ENCODE measurements around the gene CDH4.

- TF ChIP-seq, protein P1, sequence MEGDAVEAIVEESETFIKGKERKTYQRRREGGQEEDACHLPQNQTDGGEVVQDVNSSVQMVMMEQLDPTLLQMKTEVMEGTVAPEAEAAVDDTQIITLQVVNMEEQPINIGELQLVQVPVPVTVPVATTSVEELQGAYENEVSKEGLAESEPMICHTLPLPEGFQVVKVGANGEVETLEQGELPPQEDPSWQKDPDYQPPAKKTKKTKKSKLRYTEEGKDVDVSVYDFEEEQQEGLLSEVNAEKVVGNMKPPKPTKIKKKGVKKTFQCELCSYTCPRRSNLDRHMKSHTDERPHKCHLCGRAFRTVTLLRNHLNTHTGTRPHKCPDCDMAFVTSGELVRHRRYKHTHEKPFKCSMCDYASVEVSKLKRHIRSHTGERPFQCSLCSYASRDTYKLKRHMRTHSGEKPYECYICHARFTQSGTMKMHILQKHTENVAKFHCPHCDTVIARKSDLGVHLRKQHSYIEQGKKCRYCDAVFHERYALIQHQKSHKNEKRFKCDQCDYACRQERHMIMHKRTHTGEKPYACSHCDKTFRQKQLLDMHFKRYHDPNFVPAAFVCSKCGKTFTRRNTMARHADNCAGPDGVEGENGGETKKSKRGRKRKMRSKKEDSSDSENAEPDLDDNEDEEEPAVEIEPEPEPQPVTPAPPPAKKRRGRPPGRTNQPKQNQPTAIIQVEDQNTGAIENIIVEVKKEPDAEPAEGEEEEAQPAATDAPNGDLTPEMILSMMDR (optimal IDR thresholded peaks at IDR 0.05 in 1 of 3, IDR thresholded peaks at IDR 0.05 in 1 of 3, conservative IDR thresholded peaks at IDR 0.05 in 1 of 3; ENCODE audit: extremely low read depth in 1 of 3, insufficient read depth in 2 of 3, low read length in 3 of 3) = no peak
- no peak for TF ChIP-seq EZH2 (IDR thresholded peaks at IDR 0.05; ENCODE audit: low read length)
These were observed 560.9 kb downstream of the CDH4 start for GRCh38 chr20:61812845-61813485.

All from keratinocyte (primary cell).